ENCODE data around the gene CA12.

Gene CA12

DNA sequence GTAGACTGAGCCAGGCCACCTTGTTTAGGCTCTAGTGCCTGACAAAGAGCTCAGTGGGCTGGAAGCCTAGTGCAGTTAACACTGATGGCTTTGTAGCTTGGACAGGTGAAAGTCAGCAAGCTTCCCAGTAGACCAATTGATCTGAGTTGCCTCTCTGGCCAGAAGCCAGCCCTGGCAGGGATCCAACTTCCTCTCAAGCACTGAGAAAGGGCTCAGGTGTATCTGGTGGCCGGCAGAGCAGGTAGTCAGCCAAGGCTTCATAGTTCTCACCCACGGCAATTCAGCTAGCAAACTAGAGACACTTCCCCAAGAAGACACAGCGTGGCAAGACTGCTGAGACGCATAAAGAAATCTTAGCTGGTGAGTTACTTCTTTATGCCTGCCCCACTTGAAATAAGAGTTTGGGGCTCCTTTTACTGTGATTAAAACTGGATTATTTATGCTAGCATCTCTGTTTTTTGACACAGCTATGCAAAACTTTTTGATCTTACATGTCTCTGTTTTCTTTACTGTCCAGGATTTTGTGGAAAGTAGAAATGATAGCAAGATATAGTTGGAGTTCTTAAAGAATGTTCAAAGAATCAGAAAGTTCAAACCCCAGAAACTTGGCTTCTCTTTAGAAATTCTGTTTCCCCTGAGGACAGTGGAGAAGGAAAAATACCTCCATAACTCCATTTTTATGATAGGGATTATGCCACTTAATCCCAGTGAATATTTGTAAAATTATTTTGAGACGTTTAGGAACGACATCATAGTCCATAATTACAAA lies 8.4 kb upstream of the CA12 start:
- Histone ChIP-seq H3K9me3 (ENCODE audit: insufficient read depth, low read length, severe bottlenecking) (no peaks in the 10 kb centered on the region), H3K79me2 (ENCODE audit: insufficient read depth, low read length) (no peaks in the 10 kb centered on the region), H3K9ac (ENCODE audit: low read depth, low read length) (no peak overlapping the region), H3K36me3 (ENCODE audit: insufficient read depth, low read length) (no peaks in the 10 kb centered on the region), H4K20me1 (ENCODE audit: insufficient read depth, low read length) (no peaks in the 10 kb centered on the region), H2AFZ (ENCODE audit: low read depth, low read length) (no peak overlapping the region), H3K4me1 (ENCODE audit: insufficient read depth, low read length) (no peaks in the 10 kb centered on the region), H3K4me3 (ENCODE audit: low read depth in 1 of 2, low read length in 2 of 2) (no peak overlapping the region), H3K27me3 (ENCODE audit: insufficient read depth, low read length, poor library complexity) (peaks cover 10% of the 10 kb centered on the region), H3K27ac (ENCODE audit: low read length) (no peak overlapping the region), H3K4me2 (ENCODE audit: insufficient read depth, low read length) (no peak overlapping the region)
- no peak for ATAC-seq (ENCODE audit: insufficient read depth, low read depth)
- no peak for DNase-seq
- no peak for TF ChIP-seq EZH2 (IDR thresholded peaks at IDR 0.05; ENCODE audit: borderline replicate concordance, low read depth, low read length, severe bottlenecking)
- TF ChIP-seq, protein P1, sequence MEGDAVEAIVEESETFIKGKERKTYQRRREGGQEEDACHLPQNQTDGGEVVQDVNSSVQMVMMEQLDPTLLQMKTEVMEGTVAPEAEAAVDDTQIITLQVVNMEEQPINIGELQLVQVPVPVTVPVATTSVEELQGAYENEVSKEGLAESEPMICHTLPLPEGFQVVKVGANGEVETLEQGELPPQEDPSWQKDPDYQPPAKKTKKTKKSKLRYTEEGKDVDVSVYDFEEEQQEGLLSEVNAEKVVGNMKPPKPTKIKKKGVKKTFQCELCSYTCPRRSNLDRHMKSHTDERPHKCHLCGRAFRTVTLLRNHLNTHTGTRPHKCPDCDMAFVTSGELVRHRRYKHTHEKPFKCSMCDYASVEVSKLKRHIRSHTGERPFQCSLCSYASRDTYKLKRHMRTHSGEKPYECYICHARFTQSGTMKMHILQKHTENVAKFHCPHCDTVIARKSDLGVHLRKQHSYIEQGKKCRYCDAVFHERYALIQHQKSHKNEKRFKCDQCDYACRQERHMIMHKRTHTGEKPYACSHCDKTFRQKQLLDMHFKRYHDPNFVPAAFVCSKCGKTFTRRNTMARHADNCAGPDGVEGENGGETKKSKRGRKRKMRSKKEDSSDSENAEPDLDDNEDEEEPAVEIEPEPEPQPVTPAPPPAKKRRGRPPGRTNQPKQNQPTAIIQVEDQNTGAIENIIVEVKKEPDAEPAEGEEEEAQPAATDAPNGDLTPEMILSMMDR (IDR thresholded peaks at IDR 0.05; ENCODE audit: borderline replicate concordance, extremely low read depth, low read length, poor library complexity, severe bottlenecking), result no peak

DNA sequence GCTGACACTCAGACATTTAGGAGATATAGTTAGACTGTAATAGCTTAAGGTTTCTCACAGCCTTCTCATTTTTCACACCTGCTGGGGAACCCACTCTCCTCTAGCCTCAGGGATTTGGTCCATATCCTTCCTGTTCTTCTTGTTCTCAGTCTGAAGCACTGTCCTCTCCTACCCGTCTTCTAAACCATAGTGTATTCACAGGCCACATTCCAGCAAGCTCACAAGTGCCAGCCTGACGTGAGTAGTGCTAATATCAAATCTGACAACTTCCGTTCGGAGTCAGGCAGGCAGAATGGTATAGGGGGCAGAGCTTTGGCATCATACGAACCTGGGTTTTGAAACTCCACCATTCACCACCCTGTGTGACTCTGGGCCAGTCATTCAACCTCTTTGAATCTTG lies 6.9 kb upstream of the CA12 start:
- Histone ChIP-seq H3K27ac (ENCODE audit: low read length) (no peak overlapping the region), H3K4me2 (ENCODE audit: insufficient read depth, low read length) (no peak overlapping the region), H2AFZ (ENCODE audit: low read depth, low read length) (no peak overlapping the region), H3K9me3 (ENCODE audit: insufficient read depth, low read length, severe bottlenecking) (no peaks in the 10 kb centered on the region), H4K20me1 (ENCODE audit: insufficient read depth, low read length) (no peaks in the 10 kb centered on the region), H3K4me1 (ENCODE audit: insufficient read depth, low read length) (no peaks in the 10 kb centered on the region), H3K36me3 (ENCODE audit: insufficient read depth, low read length) (no peaks in the 10 kb centered on the region), H3K27me3 (ENCODE audit: insufficient read depth, low read length, poor library complexity) (peaks cover 10% of the 10 kb centered on the region), H3K9ac (ENCODE audit: low read depth, low read length) (no peak overlapping the region), H3K4me3 (ENCODE audit: low read depth in 1 of 2, low read length in 2 of 2) (no peak overlapping the region), H3K79me2 (ENCODE audit: insufficient read depth, low read length) (no peaks in the 10 kb centered on the region)
- TF ChIP-seq, protein P1 (IDR thresholded peaks at IDR 0.05; ENCODE audit: borderline replicate concordance, extremely low read depth, low read length, poor library complexity, severe bottlenecking), result no peak
- TF ChIP-seq EZH2 (IDR thresholded peaks at IDR 0.05; ENCODE audit: borderline replicate concordance, low read depth, low read length, severe bottlenecking), result no peak
- ATAC-seq (ENCODE audit: insufficient read depth, low read depth), result no peak
- DNase-seq, result no peak

DNA sequence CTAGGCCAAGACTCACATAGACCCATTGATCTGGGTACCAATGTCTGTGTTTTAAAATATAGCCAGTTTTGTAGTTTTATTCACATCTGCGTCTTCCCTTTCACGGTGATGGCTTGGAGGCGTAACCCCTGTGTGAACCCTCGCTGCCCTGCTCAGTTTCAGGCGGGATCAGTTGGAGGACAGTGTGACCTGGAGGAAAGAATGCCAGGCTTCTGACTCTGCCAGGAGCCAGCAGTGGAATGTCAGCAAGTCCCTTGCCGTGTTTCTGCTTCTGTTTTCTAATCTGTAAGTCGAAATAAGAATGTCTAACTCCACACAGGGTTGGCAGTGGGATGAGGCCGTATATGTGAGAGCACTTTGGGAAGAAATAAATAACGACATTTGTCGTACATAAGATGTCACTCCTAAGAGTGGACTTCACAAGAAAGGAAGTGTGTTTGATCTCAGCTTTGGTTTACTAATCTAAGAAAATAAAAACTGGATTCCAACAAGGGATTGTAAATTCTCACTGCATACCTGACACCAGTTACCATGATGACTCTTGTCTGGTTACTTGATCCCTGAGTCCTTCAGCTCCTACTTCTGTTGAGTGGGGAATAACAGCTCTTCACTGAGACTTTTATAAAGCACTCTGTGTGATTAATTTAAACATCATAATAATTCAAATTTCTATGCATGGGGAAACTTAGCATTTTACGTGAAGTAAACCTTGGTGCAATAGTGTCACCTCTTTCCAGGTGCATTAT lies 6.3 kb upstream of the CA12 start:
- no peak for DNase-seq
- no peak for TF ChIP-seq EZH2 (IDR thresholded peaks at IDR 0.05; ENCODE audit: borderline replicate concordance, low read depth, low read length, severe bottlenecking)
- TF ChIP-seq, protein P1 (IDR thresholded peaks at IDR 0.05; ENCODE audit: borderline replicate concordance, extremely low read depth, low read length, poor library complexity, severe bottlenecking), result no peak
- Histone ChIP-seq H3K9me3 (ENCODE audit: insufficient read depth, low read length, severe bottlenecking) (no peaks in the 10 kb centered on the region), H2AFZ (ENCODE audit: low read depth, low read length) (no peak overlapping the region), H3K4me2 (ENCODE audit: insufficient read depth, low read length) (no peak overlapping the region), H3K27ac (ENCODE audit: low read length) (no peak overlapping the region), H3K36me3 (ENCODE audit: insufficient read depth, low read length) (no peaks in the 10 kb centered on the region), H3K79me2 (ENCODE audit: insufficient read depth, low read length) (no peaks in the 10 kb centered on the region), H4K20me1 (ENCODE audit: insufficient read depth, low read length) (no peaks in the 10 kb centered on the region), H3K4me1 (ENCODE audit: insufficient read depth, low read length) (no peaks in the 10 kb centered on the region), H3K9ac (ENCODE audit: low read depth, low read length) (no peak overlapping the region), H3K4me3 (ENCODE audit: low read depth in 1 of 2, low read length in 2 of 2) (no peak overlapping the region), H3K27me3 (ENCODE audit: insufficient read depth, low read length, poor library complexity) (peaks cover 10% of the 10 kb centered on the region)
- ATAC-seq (ENCODE audit: insufficient read depth, low read depth), result no peak

Measured in DND-41 (cell line).